Nephron (organoid): ENCODE data around the gene ELAVL2.

Source experiments
- H3K27ac Mint-ChIP-seq, 3 experiments: 2 replicates each; pipeline ENCODE4 v1.8.0; 2020; ENCODE audit warnings: mixed read lengths in 3 of 3, mild to moderate bottlenecking in 2 of 3, moderate library complexity in 1 of 3
- H3K27me3 Mint-ChIP-seq: 2 replicates; pipeline ENCODE4 v1.8.0; 2021; ENCODE audit warnings: low read depth, mild to moderate bottlenecking, moderate library complexity, mixed read lengths
- H3K36me3 Mint-ChIP-seq: 2 replicates; pipeline ENCODE4 v1.8.0; 2020; ENCODE audit warnings: low read depth, mixed read lengths
- H3K4me1 Mint-ChIP-seq: 2 replicates; pipeline ENCODE4 v1.8.0; 2020; ENCODE audit warnings: mixed read lengths
- H3K4me3 Mint-ChIP-seq, 3 experiments: 2 replicates each; pipeline ENCODE4 v1.8.0; 2020; ENCODE audit warnings: mild to moderate bottlenecking in 3 of 3, mixed read lengths in 3 of 3, moderate library complexity in 2 of 3
- H3K9me3 Mint-ChIP-seq: 2 replicates; pipeline ENCODE4 v1.8.0; 2020; ENCODE audit warnings: mixed read lengths
- CTCF ChIP-seq, 3 experiments: fragments of 200-600 bp; sonication (generic); IDR thresholded peaks; one replicate each; pipeline ENCODE4 v1.5.0; 2021; ENCODE audit warnings: antibody characterized with exemption in 3 of 3; ENCODE audit not compliant: unreplicated experiment in 3 of 3

The ELAVL2 gene

DNA sequence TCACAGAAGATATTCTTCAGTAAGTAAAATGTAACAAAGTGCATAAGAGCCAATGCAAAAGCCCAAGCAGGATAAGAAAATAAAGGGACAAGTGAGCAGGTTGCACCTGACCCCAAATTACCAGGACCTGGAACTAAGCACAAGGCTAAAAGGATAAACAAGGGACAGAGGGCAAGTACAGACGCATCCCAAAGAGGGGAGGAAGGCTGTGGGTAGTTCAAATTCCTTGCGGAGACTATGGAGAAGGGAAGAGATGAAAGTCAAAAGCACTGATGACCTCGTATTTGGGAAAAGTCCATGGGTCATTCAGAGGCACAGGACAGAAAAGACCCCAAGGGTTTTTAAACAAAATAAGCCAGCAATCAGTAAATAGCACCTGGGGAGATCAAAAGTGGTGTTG is 11.8 kb downstream of the ELAVL2 start:
- H3K36me3 Mint-ChIP-seq: no peaks in the 10 kb centered on the region
- TF ChIP-seq CTCF (IDR thresholded peaks at IDR 0.05; ENCODE audit: unreplicated experiment in 3 of 3): no peak
- no peak overlapping the region for H3K4me3 Mint-ChIP-seq

GRCh38 chr9:23812673-23813072 is 13.4 kb downstream of the ELAVL2 start:
- Mint-ChIP-seq H3K36me3 (no peaks in the 10 kb centered on the region), H3K4me3 (no peak overlapping the region), H3K27me3 (peaks cover 27% of the 10 kb centered on the region), H3K27ac (no peak overlapping the region), H3K4me1 (no peaks in the 10 kb centered on the region), H3K9me3 (no peaks in the 10 kb centered on the region)
- TF ChIP-seq CTCF (IDR thresholded peaks at IDR 0.05; ENCODE audit: unreplicated experiment in 3 of 3): no peak

More for the DNA sequence above, 11.8 kb downstream of the ELAVL2 start:
- Mint-ChIP-seq H3K27me3 (peaks cover 43% of the 10 kb centered on the region), H3K9me3 (no peaks in the 10 kb centered on the region), H3K27ac (no peak overlapping the region), H3K4me1 (no peaks in the 10 kb centered on the region)

GRCh38 chr9:23811633-23812032 is 14.4 kb downstream of the ELAVL2 start:
- no peak for TF ChIP-seq CTCF (IDR thresholded peaks at IDR 0.05; ENCODE audit: unreplicated experiment in 3 of 3)
- H3K27ac Mint-ChIP-seq: no peak overlapping the region
- H3K36me3 Mint-ChIP-seq: no peaks in the 10 kb centered on the region
- H3K4me3 Mint-ChIP-seq: no peak overlapping the region
- H3K9me3 Mint-ChIP-seq: no peaks in the 10 kb centered on the region
- no peaks in the 10 kb centered on the region for H3K4me1 Mint-ChIP-seq
- peaks cover 19% of the 10 kb centered on the region for H3K27me3 Mint-ChIP-seq

DNA sequence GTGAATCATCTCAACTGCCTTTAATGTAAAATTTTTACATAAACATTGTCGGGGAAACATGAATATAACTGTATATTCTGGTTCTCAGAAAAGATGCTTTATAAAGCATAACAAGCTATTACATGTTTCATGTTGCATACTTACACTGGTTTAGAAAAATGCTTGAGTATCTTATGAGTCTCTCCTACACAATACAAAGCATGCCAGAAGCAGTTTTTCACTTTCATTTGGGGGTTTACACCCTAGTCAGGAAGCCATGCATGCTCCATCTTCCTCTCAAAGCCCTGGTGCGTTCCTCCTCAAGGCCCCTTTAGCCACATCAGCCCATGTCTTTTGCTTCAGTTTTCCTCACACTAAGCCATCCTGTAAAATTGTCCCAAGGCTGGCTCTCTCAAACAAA is 22.8 kb downstream of the ELAVL2 start:
- Mint-ChIP-seq H3K4me1 (no peaks in the 10 kb centered on the region), H3K27me3 (no peaks in the 10 kb centered on the region), H3K27ac (no peak overlapping the region), H3K36me3 (no peaks in the 10 kb centered on the region), H3K9me3 (no peaks in the 10 kb centered on the region), H3K4me3 (no peak overlapping the region)
- no peak for TF ChIP-seq CTCF (IDR thresholded peaks at IDR 0.05; ENCODE audit: unreplicated experiment in 3 of 3)

DNA sequence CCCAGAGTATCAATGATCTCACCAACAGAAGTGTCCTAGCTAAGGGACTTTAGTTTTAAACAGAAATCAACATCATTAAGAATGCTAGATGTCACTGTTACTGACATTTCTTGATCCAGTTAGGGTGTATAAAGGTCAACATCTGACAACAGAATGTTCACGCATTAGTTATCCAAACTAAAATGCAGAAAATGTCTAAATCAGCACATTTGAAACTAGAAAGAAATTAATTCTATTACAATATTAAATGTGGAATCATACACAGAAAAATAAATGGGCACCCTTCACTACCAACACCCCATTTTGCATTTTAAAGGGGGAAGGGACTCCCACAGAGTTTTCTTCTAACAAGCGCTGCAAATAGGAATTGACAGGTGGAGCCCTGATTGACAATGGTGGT is 24.5 kb downstream of the ELAVL2 start:
- peaks cover 3% of the 10 kb centered on the region for H3K27me3 Mint-ChIP-seq
- H3K9me3 Mint-ChIP-seq: no peaks in the 10 kb centered on the region
- no peaks in the 10 kb centered on the region for H3K4me1 Mint-ChIP-seq
- H3K36me3 Mint-ChIP-seq: no peaks in the 10 kb centered on the region
- no peak for TF ChIP-seq CTCF (IDR thresholded peaks at IDR 0.05; ENCODE audit: unreplicated experiment in 3 of 3)
- H3K4me3 Mint-ChIP-seq: no peak overlapping the region
- no peak overlapping the region for H3K27ac Mint-ChIP-seq

GRCh38 chr9:23799521-23799920 is 26.5 kb downstream of the ELAVL2 start:
- TF ChIP-seq CTCF (IDR thresholded peaks at IDR 0.05; ENCODE audit: unreplicated experiment in 3 of 3): no peak
- H3K4me1 Mint-ChIP-seq: no peaks in the 10 kb centered on the region

More at GRCh38 chr9:23799521-23799920, 26.5 kb downstream of the ELAVL2 start:
- Mint-ChIP-seq H3K27ac (no peak overlapping the region), H3K9me3 (no peaks in the 10 kb centered on the region), H3K27me3 (peaks cover 3% of the 10 kb centered on the region), H3K36me3 (no peaks in the 10 kb centered on the region), H3K4me3 (no peak overlapping the region)
